Measurements from ENCODE around the gene ASB4.
"Not testable (repeated sequence)": the region's sequence is repeated elsewhere in the genome, so short reads cannot be mapped to it uniquely, and the experiment has no call there.

Gene ASB4

GRCh38 chr7:95552010-95552926 is 66.5 kb downstream of the ASB4 start:
- DNase-seq (ENCODE audit: low spot score), result not testable (repeated sequence)

GRCh38 chr7:95553939-95554338 is 68.2 kb downstream of the ASB4 start:
- DNase-seq (ENCODE audit: low spot score), result no peak

GRCh38 chr7:95556777-95557176 is 71.0 kb downstream of the ASB4 start:
- DNase-seq (ENCODE audit: low spot score), result no peak

GRCh38 chr7:95558864-95559263 is 73.1 kb downstream of the ASB4 start:
- no peak for DNase-seq (ENCODE audit: low spot score)

GRCh38 chr7:95560674-95561073 is 74.9 kb downstream of the ASB4 start:
- no peak for DNase-seq (ENCODE audit: low spot score)

- DNase-seq (ENCODE audit: low spot score), result no peak
Measured at GRCh38 chr7:95569720-95570119, 84.0 kb downstream of the ASB4 start.

- DNase-seq (ENCODE audit: low spot score), result no peak
Measured at GRCh38 chr7:95577137-95577536, 91.4 kb downstream of the ASB4 start.

- DNase-seq (ENCODE audit: low spot score), result no peak
Measured at GRCh38 chr7:95578299-95578855, 92.6 kb downstream of the ASB4 start.

- no peak for DNase-seq (ENCODE audit: low spot score)
Measured at GRCh38 chr7:95579318-95579717, 93.6 kb downstream of the ASB4 start.

- DNase-seq (ENCODE audit: low spot score), result no peak
Measured at GRCh38 chr7:95581467-95581866, 95.7 kb downstream of the ASB4 start.

- DNase-seq (ENCODE audit: low spot score), result no peak
Measured at GRCh38 chr7:95582578-95583293, 97.0 kb downstream of the ASB4 start.

GRCh38 chr7:95583834-95584621 is 98.3 kb downstream of the ASB4 start:
- DNase-seq (ENCODE audit: low spot score), result no peak

- no peak for DNase-seq (ENCODE audit: low spot score)
Measured at GRCh38 chr7:95584769-95585425, 99.2 kb downstream of the ASB4 start.

- no peak for DNase-seq (ENCODE audit: low spot score)
Measured at GRCh38 chr7:95585426-95585789, 99.7 kb downstream of the ASB4 start.

- no peak for DNase-seq (ENCODE audit: low spot score)
Measured at GRCh38 chr7:95586951-95587301, 101.2 kb downstream of the ASB4 start.

GRCh38 chr7:95589031-95589430 is 103.3 kb downstream of the ASB4 start:
- no peak for DNase-seq (ENCODE audit: low spot score)

GRCh38 chr7:95589766-95590165 is 104.0 kb downstream of the ASB4 start:
- no peak for DNase-seq (ENCODE audit: low spot score)
